Measurements from ENCODE around the gene YPEL2.

YPEL2 gene

GRCh38 chr17:59357219-59357697, 25.8 kb downstream of the YPEL2 start:
- no peak for DNase-seq (ENCODE audit: low read depth)

GRCh38 chr17:59357929-59358328, 26.5 kb downstream of the YPEL2 start:
- no peak for DNase-seq (ENCODE audit: low read depth)

- DNase-seq (ENCODE audit: low read depth) = no peak
Observed at GRCh38 chr17:59361386-59361785, 29.9 kb downstream of the YPEL2 start.

- DNase-seq (ENCODE audit: low read depth) = peak; percentile 19
Observed at GRCh38 chr17:59361916-59362810, 30.7 kb downstream of the YPEL2 start.

GRCh38 chr17:59362811-59363205, 31.4 kb downstream of the YPEL2 start:
- DNase-seq (ENCODE audit: low read depth) = no peak

- DNase-seq (ENCODE audit: low read depth) = no peak
Observed at GRCh38 chr17:59365383-59365981, 34.0 kb downstream of the YPEL2 start.

GRCh38 chr17:59366040-59366757, 34.7 kb downstream of the YPEL2 start:
- no peak for DNase-seq (ENCODE audit: low read depth)

- DNase-seq (ENCODE audit: low read depth) = no peak
Observed at GRCh38 chr17:59366773-59367656, 35.6 kb downstream of the YPEL2 start.

GRCh38 chr17:59367657-59368045, 36.2 kb downstream of the YPEL2 start:
- DNase-seq (ENCODE audit: low read depth) = no peak

GRCh38 chr17:59368218-59368857, 36.9 kb downstream of the YPEL2 start:
- DNase-seq (ENCODE audit: low read depth) = no peak

GRCh38 chr17:59369031-59369975, 37.8 kb downstream of the YPEL2 start:
- DNase-seq (ENCODE audit: low read depth) = no peak

- no peak for DNase-seq (ENCODE audit: low read depth)
Observed at GRCh38 chr17:59370593-59371299, 39.3 kb downstream of the YPEL2 start.

- no peak for DNase-seq (ENCODE audit: low read depth)
Observed at GRCh38 chr17:59371416-59372100, 40.1 kb downstream of the YPEL2 start.

- DNase-seq (ENCODE audit: low read depth) = no peak
Observed at GRCh38 chr17:59372138-59372751, 40.8 kb downstream of the YPEL2 start.

GRCh38 chr17:59373882-59374495, 42.5 kb downstream of the YPEL2 start:
- no peak for DNase-seq (ENCODE audit: low read depth)

- no peak for DNase-seq (ENCODE audit: low read depth)
Observed at GRCh38 chr17:59374612-59375011, 43.2 kb downstream of the YPEL2 start.

GRCh38 chr17:59375857-59376256, 44.4 kb downstream of the YPEL2 start:
- no peak for DNase-seq (ENCODE audit: low read depth)

GRCh38 chr17:59376506-59376905, 45.1 kb downstream of the YPEL2 start:
- no peak for DNase-seq (ENCODE audit: low read depth)
